NCI-H2227 (cell line): ENCODE measurements around the gene C17orf78.
"Not testable (repeated sequence)": the region's sequence is repeated elsewhere in the genome, so short reads cannot be mapped to it uniquely, and the experiment has no call there.

Experiments used
- DNase-seq: peaks from one replicate; lab custom pipeline; 2025; ENCODE audit not compliant: unreplicated experiment; lab: John Stamatoyannopoulos, UW

Gene C17orf78

DNA sequence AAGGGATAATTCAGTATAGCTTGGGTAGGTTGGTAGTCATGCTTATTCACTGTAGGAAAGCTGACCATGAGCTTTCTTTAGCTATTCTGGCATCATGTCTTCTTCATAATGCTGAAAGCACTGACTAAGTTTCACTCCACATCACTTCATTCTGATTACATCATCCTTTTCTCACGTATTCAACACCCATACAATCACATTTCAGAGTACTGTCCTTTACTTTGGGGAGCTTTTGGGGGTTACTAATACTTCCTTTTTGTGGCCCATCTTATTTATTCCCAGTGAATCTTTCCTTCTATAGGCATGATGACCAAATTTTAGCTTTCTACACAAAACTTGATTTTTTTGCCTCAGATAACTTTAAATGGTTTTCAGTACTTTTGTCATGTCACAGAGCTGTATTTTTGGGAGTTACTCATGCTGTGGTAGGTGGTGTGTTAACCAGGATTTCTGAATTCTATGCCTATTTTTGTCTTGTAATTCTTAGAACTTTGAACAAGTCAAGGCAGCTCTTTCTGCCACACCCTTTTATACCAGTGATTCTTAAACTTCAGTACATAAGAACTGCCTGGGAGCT lies 54.4 kb downstream of the C17orf78 start:
- no peak for DNase-seq

DNA sequence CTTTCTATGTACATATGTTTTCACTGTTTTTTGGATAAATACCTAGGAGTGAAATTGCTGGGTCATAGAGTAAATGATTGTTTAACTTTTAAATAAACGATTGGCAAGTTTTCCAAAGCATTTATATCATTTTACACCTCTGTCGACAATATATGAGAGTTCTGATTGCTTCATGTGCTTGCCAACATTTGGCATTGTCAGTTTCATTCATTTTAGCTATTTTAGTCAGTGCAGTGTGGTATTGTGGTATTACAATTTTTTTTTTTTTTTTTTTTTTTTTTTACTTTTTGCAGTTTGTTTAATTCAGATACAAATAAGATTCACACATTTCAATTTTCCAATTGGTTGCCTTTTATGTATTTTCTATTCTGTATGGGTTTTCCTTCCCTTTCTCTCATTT lies 56.9 kb downstream of the C17orf78 start:
- no peak for DNase-seq

DNA sequence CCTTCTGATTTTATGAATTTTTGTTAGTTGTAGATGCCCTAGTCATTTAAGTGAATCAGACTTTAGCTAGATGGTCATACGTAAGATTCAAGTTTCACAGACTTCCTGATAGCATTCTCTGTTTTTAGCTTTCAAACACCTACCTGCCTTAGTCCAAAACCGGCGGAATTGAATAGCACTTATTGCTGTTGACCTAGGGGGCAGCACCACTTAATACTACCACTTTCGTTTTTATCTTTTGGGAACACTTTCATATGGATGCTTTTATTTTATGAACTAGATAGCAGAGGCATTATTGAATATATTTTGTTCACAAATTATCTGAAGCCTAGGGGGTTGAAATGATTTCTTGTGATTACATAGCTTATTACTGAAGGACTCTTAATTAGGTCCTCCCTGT lies 62.4 kb downstream of the C17orf78 start:
- no peak for DNase-seq

DNA sequence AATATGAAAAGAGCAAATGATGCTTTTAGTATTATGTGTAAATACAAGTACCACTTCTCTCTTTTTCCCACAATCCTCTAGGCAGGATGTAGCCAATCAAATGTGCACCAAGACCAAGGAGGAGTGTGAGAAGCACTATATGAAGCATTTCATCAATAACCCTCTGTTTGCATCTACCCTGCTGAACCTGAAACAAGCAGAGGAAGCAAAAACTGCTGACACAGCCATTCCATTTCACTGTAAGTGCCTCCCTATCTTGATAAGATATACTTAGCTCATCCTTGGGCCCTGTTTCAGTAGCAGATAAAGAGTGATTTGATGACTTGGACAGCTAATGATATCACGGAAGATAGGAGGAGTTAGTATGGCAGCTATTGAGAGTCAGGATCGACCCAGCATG lies 64.6 kb downstream of the C17orf78 start:
- no peak for DNase-seq

DNA sequence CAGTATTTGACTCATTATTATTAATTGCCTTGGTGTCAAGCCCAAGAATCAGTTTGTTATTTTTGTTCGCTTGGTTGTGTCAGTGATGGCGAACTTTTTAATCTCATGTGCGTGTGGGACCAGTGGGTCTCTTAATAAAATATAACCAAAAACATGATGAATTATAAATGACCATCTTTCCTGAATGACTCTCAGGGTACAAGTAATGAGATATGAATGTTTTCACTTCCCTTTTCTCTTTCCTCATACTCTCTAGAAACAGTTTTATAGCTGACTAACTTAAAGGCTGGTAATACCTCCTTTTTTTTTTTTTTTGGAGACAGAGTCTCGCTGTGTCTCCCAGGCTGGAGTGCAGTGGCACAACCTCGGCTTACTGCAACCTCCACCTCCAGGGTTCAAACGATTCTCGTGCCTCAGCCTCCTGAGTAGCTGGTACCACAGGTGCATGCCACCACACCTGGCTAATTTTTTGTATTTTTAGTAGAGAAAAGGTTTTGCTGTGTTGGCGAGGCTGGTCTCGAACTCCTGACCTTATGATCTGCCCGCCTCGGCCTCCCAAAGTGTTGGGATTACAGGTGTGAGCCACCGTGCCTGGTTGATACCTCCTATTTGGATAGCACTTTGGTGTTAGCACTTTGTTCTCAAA lies 65.7 kb downstream of the C17orf78 start:
- not testable (repeated sequence) for DNase-seq
